HepG2 (cell line): ENCODE measurements around the gene PANK3. TPM values are rescaled to one million over a fixed set of nuclear protein-coding genes. Genes with fewer than 3 reads are reported as not detected.

Experiments used
- ATF1 ChIP-seq: IDR thresholded peaks from 2 replicates; pipeline ENCODE4 v1.6.1; 2016; ENCODE audit warnings: mild to moderate bottlenecking, control low read depth
- E2F5 ChIP-seq: sonication (generic); formaldehyde crosslinking; conservative IDR thresholded peaks from 2 replicates; pipeline ENCODE4 v1.4.0; 2020; ENCODE audit warnings: missing genetic modification reagents
- ELF3 ChIP-seq: IDR thresholded peaks from 2 replicates; pipeline ENCODE4 v1.6.1; 2016; ENCODE audit warnings: missing genetic modification reagents, missing compliant biosample characterization
- GATAD2A ChIP-seq: IDR thresholded peaks from 2 replicates; pipeline ENCODE4 v1.6.1; 2016
- HHEX ChIP-seq: IDR thresholded peaks from 2 replicates; pipeline ENCODE4 v1.6.1; 2016; ENCODE audit warnings: control low read depth
- HMG20B ChIP-seq: conservative IDR thresholded peaks from 2 replicates; pipeline ENCODE4 v1.6.1; 2016; ENCODE audit warnings: missing genetic modification reagents, missing compliant biosample characterization
- IKZF4 ChIP-seq: sonication (generic); formaldehyde crosslinking; IDR thresholded peaks from 2 replicates; pipeline ENCODE4 v1.5.1; 2020; ENCODE audit warnings: borderline replicate concordance, mild to moderate bottlenecking, low read depth, missing genetic modification reagents; ENCODE audit errors: not compliant biosample characterization
- KDM1A ChIP-seq: IDR thresholded peaks from 2 replicates; pipeline ENCODE4 v1.6.1; 2016; ENCODE audit warnings: missing compliant biosample characterization
- MBNL3 ChIP-seq: fragments of 250-450 bp; sonication (Bioruptor Pico); conservative IDR thresholded peaks from 2 replicates; pipeline ENCODE4 v1.8.0; 2022; ENCODE audit warnings: mild to moderate bottlenecking, inconsistent platforms
- MEF2D ChIP-seq: sonication (generic); formaldehyde crosslinking; IDR thresholded peaks from 2 replicates; pipeline ENCODE4 v1.5.1; 2020; ENCODE audit warnings: mild to moderate bottlenecking, missing genetic modification reagents
- MIXL1 ChIP-seq: IDR thresholded peaks from 2 replicates; pipeline ENCODE4 v1.6.1; 2016
- MTA1 ChIP-seq: sonication (generic); formaldehyde crosslinking; IDR thresholded peaks from 2 replicates; pipeline ENCODE4 v1.4.0; 2020; ENCODE audit warnings: missing genetic modification reagents, mild to moderate bottlenecking, borderline replicate concordance
- NRL ChIP-seq: sonication (generic); formaldehyde crosslinking; IDR thresholded peaks from 2 replicates; pipeline ENCODE4 v1.5.0; 2020; ENCODE audit warnings: missing genetic modification reagents, mild to moderate bottlenecking, moderate library complexity, borderline replicate concordance
- PREB ChIP-seq: sonication (generic); formaldehyde crosslinking; IDR thresholded peaks from 2 replicates; pipeline ENCODE4 v1.4.0; 2020; ENCODE audit warnings: missing genetic modification reagents
- RCOR2 ChIP-seq: IDR thresholded peaks from 2 replicates; pipeline ENCODE4 v1.6.1; 2016; ENCODE audit warnings: missing biosample characterization, missing genetic modification reagents
- RFXAP ChIP-seq: sonication (generic); formaldehyde crosslinking; IDR thresholded peaks from 2 replicates; pipeline ENCODE4 v1.4.0; 2020; ENCODE audit warnings: missing genetic modification reagents, borderline replicate concordance
- RXRB ChIP-seq: IDR thresholded peaks from 2 replicates; pipeline ENCODE4 v1.6.1; 2016; ENCODE audit warnings: borderline replicate concordance, missing genetic modification reagents, missing compliant biosample characterization
- SPEN ChIP-seq: sonication (generic); formaldehyde crosslinking; IDR thresholded peaks from 2 replicates; pipeline ENCODE4 v1.5.1; 2020; ENCODE audit warnings: low read depth, mild to moderate bottlenecking, missing genetic modification reagents
- ZFP82 ChIP-seq: sonication (generic); formaldehyde crosslinking; IDR thresholded peaks from 2 replicates; pipeline ENCODE4 v1.5.1; 2020; ENCODE audit warnings: mild to moderate bottlenecking, missing genetic modification reagents, borderline replicate concordance
- ZNF207 ChIP-seq: fragments of 450-650 bp; IDR thresholded peaks from 2 replicates; pipeline ENCODE4 v1.6.1; 2016; ENCODE audit warnings: antibody characterized with exemption, borderline replicate concordance
- ZNF331 ChIP-seq: sonication (generic); formaldehyde crosslinking; IDR thresholded peaks from 2 replicates; pipeline ENCODE4 v1.4.0; 2020; ENCODE audit warnings: missing genetic modification reagents
- ZNF543 ChIP-seq: sonication (generic); formaldehyde crosslinking; IDR thresholded peaks from 2 replicates; pipeline ENCODE4 v1.4.0; 2020; ENCODE audit warnings: mild to moderate bottlenecking, missing genetic modification reagents
- ZNF557 ChIP-seq: sonication (generic); formaldehyde crosslinking; IDR thresholded peaks from 2 replicates; pipeline ENCODE4 v1.4.0; 2020; ENCODE audit warnings: missing genetic modification reagents
- ZNF598 ChIP-seq: sonication (generic); formaldehyde crosslinking; IDR thresholded peaks from 2 replicates; pipeline ENCODE4 v1.5.1; 2020; ENCODE audit warnings: mild to moderate bottlenecking, missing genetic modification reagents, borderline replicate concordance
- polyA plus RNA-seq, 8 experiments: library from polyadenylated mRNA; depleted of rRNA in 3 of 8; stranded (reverse) in 7 of 8; unstranded in 1 of 8; fragments of >200 nt; fragmentation: Illumina TruSeq in 4 of 8; extraction: Trizol in 4 of 8; gene quantifications; 2 replicates each; pipeline versions ENCODE4 v1.2.1 to v1.2.3, GENCODE V29; 2011 to 2016; ENCODE audit warnings: low read depth in 4 of 8, missing spikeins in 1 of 8, mixed read lengths in 1 of 8; ENCODE audit not compliant: insufficient read depth in 1 of 8
- total RNA-seq, 5 experiments: library from RNA; depleted of rRNA; stranded (reverse); fragments of >200 nt; fragmentation: Illumina TruSeq; extraction: Trizol; gene quantifications; 2 replicates each; pipeline ENCODE4 v1.2.3, GENCODE V29; 2016; ENCODE audit warnings: low read depth in 1 of 5
- TF ChIP-seq, protein P1 (sequence below): sonication (generic); formaldehyde crosslinking; IDR thresholded peaks from 2 replicates; pipeline ENCODE4 v1.4.0; 2020; ENCODE audit warnings: mild to moderate bottlenecking, missing genetic modification reagents
- TF ChIP-seq, protein P2 (sequence below): IDR thresholded peaks from 2 replicates; pipeline ENCODE4 v1.6.1; 2018; ENCODE audit warnings: missing genetic modification reagents, mild to moderate bottlenecking, missing compliant biosample characterization
- TF ChIP-seq, protein P3 (sequence below): sonication (generic); formaldehyde crosslinking; IDR thresholded peaks from 2 replicates; pipeline ENCODE4 v1.4.0; 2020; ENCODE audit warnings: missing genetic modification reagents

Gene PANK3
- total and polyA plus RNA-seq, 2 of the 13 experiments (the other 11 are each of a cell fraction or from before 2014, with no cell fraction given) = 26.9 to 69.5 TPM

GRCh38 chr5:168624850-168625364 lies 45.7 kb upstream of the PANK3 start (continued):
- TF ChIP-seq, protein P1, sequence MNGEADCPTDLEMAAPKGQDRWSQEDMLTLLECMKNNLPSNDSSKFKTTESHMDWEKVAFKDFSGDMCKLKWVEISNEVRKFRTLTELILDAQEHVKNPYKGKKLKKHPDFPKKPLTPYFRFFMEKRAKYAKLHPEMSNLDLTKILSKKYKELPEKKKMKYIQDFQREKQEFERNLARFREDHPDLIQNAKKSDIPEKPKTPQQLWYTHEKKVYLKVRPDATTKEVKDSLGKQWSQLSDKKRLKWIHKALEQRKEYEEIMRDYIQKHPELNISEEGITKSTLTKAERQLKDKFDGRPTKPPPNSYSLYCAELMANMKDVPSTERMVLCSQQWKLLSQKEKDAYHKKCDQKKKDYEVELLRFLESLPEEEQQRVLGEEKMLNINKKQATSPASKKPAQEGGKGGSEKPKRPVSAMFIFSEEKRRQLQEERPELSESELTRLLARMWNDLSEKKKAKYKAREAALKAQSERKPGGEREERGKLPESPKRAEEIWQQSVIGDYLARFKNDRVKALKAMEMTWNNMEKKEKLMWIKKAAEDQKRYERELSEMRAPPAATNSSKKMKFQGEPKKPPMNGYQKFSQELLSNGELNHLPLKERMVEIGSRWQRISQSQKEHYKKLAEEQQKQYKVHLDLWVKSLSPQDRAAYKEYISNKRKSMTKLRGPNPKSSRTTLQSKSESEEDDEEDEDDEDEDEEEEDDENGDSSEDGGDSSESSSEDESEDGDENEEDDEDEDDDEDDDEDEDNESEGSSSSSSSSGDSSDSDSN (CRISPR knock-in tag) = 0 out of 2 replicates have a peak, but pooled peaks have one; percentile 14
- TF ChIP-seq HHEX (peak; percentile 40; the same call in 1 of the 2 replicates), GATAD2A (peak; percentile 99), KDM1A (CRISPR knock-in tag) (0 out of 2 replicates have a peak, but pooled peaks have one; percentile 13), RCOR2 (CRISPR knock-in tag) (peak; percentile 82), SPEN (CRISPR knock-in tag) (peak; percentile 67), NRL (no peak), ATF1 (CRISPR knock-in tag) (peak; percentile 45; the same call in 1 of the 2 replicates), RXRB (CRISPR knock-in tag) (peak; percentile 63; the same call in 1 of the 2 replicates), HMG20B (CRISPR knock-in tag) (peak; percentile 89), PREB (CRISPR knock-in tag) (no peak), ZNF557 (no peak), ZFP82 (0 out of 2 replicates have a peak, but pooled peaks have one; percentile 55), ZNF598 (no peak), E2F5 (CRISPR knock-in tag) (no peak), MIXL1 (peak; percentile 99), MBNL3 (CRISPR knock-in tag) (no peak), ZNF207 (no peak), ELF3 (CRISPR knock-in tag) (0 out of 2 replicates have a peak, but pooled peaks have one; percentile 34), ZNF543 (CRISPR knock-in tag) (peak; percentile 71; the same call in 1 of the 2 replicates), ZNF331 (CRISPR knock-in tag) (peak; percentile 73; the same call in 1 of the 2 replicates), IKZF4 (CRISPR knock-in tag) (no peak), MEF2D (CRISPR knock-in tag) (peak; percentile 81; the same call in 1 of the 2 replicates), MTA1 (CRISPR knock-in tag) (0 out of 2 replicates have a peak, but pooled peaks have one; percentile 24), RFXAP (0 out of 2 replicates have a peak, but pooled peaks have one; percentile 42)
- TF ChIP-seq, protein P2, sequence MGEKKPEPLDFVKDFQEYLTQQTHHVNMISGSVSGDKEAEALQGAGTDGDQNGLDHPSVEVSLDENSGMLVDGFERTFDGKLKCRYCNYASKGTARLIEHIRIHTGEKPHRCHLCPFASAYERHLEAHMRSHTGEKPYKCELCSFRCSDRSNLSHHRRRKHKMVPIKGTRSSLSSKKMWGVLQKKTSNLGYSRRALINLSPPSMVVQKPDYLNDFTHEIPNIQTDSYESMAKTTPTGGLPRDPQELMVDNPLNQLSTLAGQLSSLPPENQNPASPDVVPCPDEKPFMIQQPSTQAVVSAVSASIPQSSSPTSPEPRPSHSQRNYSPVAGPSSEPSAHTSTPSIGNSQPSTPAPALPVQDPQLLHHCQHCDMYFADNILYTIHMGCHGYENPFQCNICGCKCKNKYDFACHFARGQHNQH (CRISPR knock-in tag) = peak; percentile 43; the same call in 1 of the 2 replicates
- TF ChIP-seq, protein P3, sequence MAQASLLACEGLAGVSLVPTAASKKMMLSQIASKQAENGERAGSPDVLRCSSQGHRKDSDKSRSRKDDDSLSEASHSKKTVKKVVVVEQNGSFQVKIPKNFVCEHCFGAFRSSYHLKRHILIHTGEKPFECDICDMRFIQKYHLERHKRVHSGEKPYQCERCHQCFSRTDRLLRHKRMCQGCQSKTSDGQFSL (CRISPR knock-in tag) = no peak
